PFSK-1 (cell line): ENCODE results near the gene LCMT1.

Source experiments
- FOXP2 ChIP-seq: optimal IDR thresholded peaks from 2 replicates; pipeline ENCODE3; 2011; ENCODE audit warnings: borderline replicate concordance, control low read depth, inconsistent platforms; ENCODE audit not compliant: insufficient read depth; ENCODE audit errors: extremely low read length, extremely low read depth
- POLR2AphosphoS5 ChIP-seq: IDR thresholded peaks from 2 replicates; pipeline ENCODE4 v1.6.1; 2012; ENCODE audit warnings: low read depth, mild to moderate bottlenecking, control low read depth, low read length, moderate library complexity
- REST ChIP-seq, 2 experiments: IDR thresholded peaks; 2 replicates each; pipeline versions ENCODE4 v1.6.1 to v1.8.0; 2011 to 2012; ENCODE audit warnings: low read depth in 2 of 2, low read length in 2 of 2, control low read depth in 1 of 2, inconsistent platforms in 1 of 2, mild to moderate bottlenecking in 1 of 2, moderate library complexity in 1 of 2; ENCODE audit not compliant: insufficient read depth in 1 of 2
- SIN3A ChIP-seq: IDR thresholded peaks from 2 replicates; pipeline ENCODE4 v1.6.1; 2012; ENCODE audit warnings: mild to moderate bottlenecking, low read length, moderate library complexity, borderline replicate concordance; ENCODE audit not compliant: insufficient read depth
- TAF1 ChIP-seq: IDR thresholded peaks from 2 replicates; pipeline ENCODE4 v1.6.1; 2012; ENCODE audit warnings: low read length, control low read depth, borderline replicate concordance; ENCODE audit not compliant: insufficient read depth

Gene LCMT1

GRCh38 chr16:25066426-25066746 is 45.2 kb upstream of the LCMT1 start:
- TF ChIP-seq POLR2AphosphoS5: no peak
- TF ChIP-seq TAF1: no peak
- TF ChIP-seq SIN3A: no peak
- no peak for TF ChIP-seq REST (IDR thresholded peaks at IDR 0.05; ENCODE audit: insufficient read depth in 1 of 2, low read depth in 2 of 2, low read length in 2 of 2)
- TF ChIP-seq FOXP2: no peak

GRCh38 chr16:25066747-25067631 is 44.6 kb upstream of the LCMT1 start:
- no peak for TF ChIP-seq POLR2AphosphoS5
- no peak for TF ChIP-seq TAF1
- TF ChIP-seq FOXP2: no peak
- TF ChIP-seq REST (IDR thresholded peaks at IDR 0.05; ENCODE audit: insufficient read depth in 1 of 2, low read depth in 2 of 2, low read length in 2 of 2): no peak
- no peak for TF ChIP-seq SIN3A

- no peak for TF ChIP-seq POLR2AphosphoS5
- no peak for TF ChIP-seq REST (IDR thresholded peaks at IDR 0.05; ENCODE audit: insufficient read depth in 1 of 2, low read depth in 2 of 2, low read length in 2 of 2)
- TF ChIP-seq TAF1: no peak
- TF ChIP-seq FOXP2: no peak
- TF ChIP-seq SIN3A: no peak
Measured at GRCh38 chr16:25073854-25074253, 37.7 kb upstream of the LCMT1 start.

- TF ChIP-seq POLR2AphosphoS5: no peak
- TF ChIP-seq TAF1: no peak
- no peak for TF ChIP-seq SIN3A
- TF ChIP-seq FOXP2: no peak
- TF ChIP-seq REST (IDR thresholded peaks at IDR 0.05; ENCODE audit: insufficient read depth in 1 of 2, low read depth in 2 of 2, low read length in 2 of 2): no peak
Measured at GRCh38 chr16:25078386-25078978, 33.1 kb upstream of the LCMT1 start.
